K562 (cell line): ENCODE measurements around the gene PRC1. TPM values are rescaled to one million over a fixed set of nuclear protein-coding genes. Genes with fewer than 3 reads are reported as not detected.

Experiments
- ATAC-seq: fragments of 200-7000 bp; cut with Tn5 transposase; 3 replicates; pipeline ENCODE4 v1.9.1; 2020; ENCODE audit warnings: moderate library complexity
- BruUV-seq: library from RNA; stranded (reverse); fragments of 400-500 nt; replicated peaks from 2 replicates; lab custom pipeline; 2021; lab: Mats Ljungman, UMichigan
- CTCF ChIA-PET: fragments of 300-600 bp; formaldehyde crosslinking; extraction: SDS; loops from one replicate; lab custom pipeline; 2021; ENCODE audit warnings: low intra/inter-chr PET ratio; lab: Yijun Ruan, JAX
- POLR2A ChIA-PET: fragments of 300-600, 350-650 bp; sonication (Branson Sonifier 250); formaldehyde crosslinking; extraction: SDS; loops from one replicate; lab custom pipeline; 2021; ENCODE audit warnings: antibody characterized with exemption, inconsistent platforms; lab: Yijun Ruan, JAX
- DNase-seq, 4 experiments: peaks; one replicate each; pipeline versions ENCODE4 v3.0.0 to v3.0.0-alpha.2; 2011 to 2018; ENCODE audit warnings: low spot score in 3 of 4, mixed read lengths in 3 of 4; ENCODE audit errors: extremely low read depth in 1 of 4
- FAIRE-seq: peaks from 2 replicates; lab custom pipeline; 2011; peaks lifted over from hg19 to GRCh38; lab: Jason Lieb, UNC
- H2AFZ ChIP-seq: 2 replicates; pipeline ENCODE4 v1.6.0; 2011; ENCODE audit warnings: low read depth, low read length, control low read depth, inconsistent platforms
- H3K27ac ChIP-seq: fragments of 200-600 bp; 3 replicates; pipeline ENCODE4 v1.8.0; 2011; ENCODE audit warnings: low read depth, mild to moderate bottlenecking, control low read depth, inconsistent platforms, low read length, moderate library complexity, mixed read lengths; ENCODE audit errors: extremely low read depth
- H3K27me3 ChIP-seq, 2 experiments: fragments of 300-600 bp in 1 of 2; 2 replicates in 1 of 2; 3 replicates in 1 of 2; pipeline versions ENCODE4 v1.6.0 to v1.8.0; 2011; ENCODE audit warnings: inconsistent platforms in 2 of 2, low read length in 2 of 2, mild to moderate bottlenecking in 1 of 2, mixed read lengths in 1 of 2, moderate library complexity in 1 of 2; ENCODE audit not compliant: control insufficient read depth in 2 of 2, insufficient read depth in 2 of 2
- H3K36me3 ChIP-seq: fragments of 300-600 bp; 3 replicates; pipeline ENCODE4 v1.8.0; 2011; ENCODE audit warnings: mild to moderate bottlenecking, low read length, inconsistent platforms; ENCODE audit not compliant: control insufficient read depth, insufficient read depth
- H3K4me1 ChIP-seq, 2 experiments: fragments of 200-600 bp in 1 of 2; replicated peaks in 1 of 2; 2 replicates in 1 of 2; 3 replicates in 1 of 2; pipeline versions ENCODE4 v1.5.1 to v1.8.0; 2011; ENCODE audit warnings: inconsistent platforms in 2 of 2, low read length in 2 of 2, mild to moderate bottlenecking in 1 of 2, mixed read lengths in 1 of 2, moderate library complexity in 1 of 2; ENCODE audit not compliant: control insufficient read depth in 2 of 2, insufficient read depth in 2 of 2
- H3K4me2 ChIP-seq: 2 replicates; pipeline ENCODE4 v1.6.1; 2011; ENCODE audit warnings: low read length, control low read depth, inconsistent platforms, mixed read lengths; ENCODE audit not compliant: insufficient read depth
- H3K4me3 ChIP-seq: fragments of 200-600 bp; sonication (generic), shearing (Covaris generic); 2 replicates; pipeline ENCODE4 v1.5.1; 2016; ENCODE audit warnings: control low read depth, inconsistent platforms
- H3K79me2 ChIP-seq: fragments of 200-600 bp; 3 replicates; pipeline ENCODE4 v1.8.0; 2011; ENCODE audit warnings: low read length, inconsistent platforms; ENCODE audit not compliant: control insufficient read depth, insufficient read depth
- H3K9ac ChIP-seq, 2 experiments: 2 replicates each; pipeline versions ENCODE4 v1.6.0 to v1.6.1; 2011; ENCODE audit warnings: low read depth in 2 of 2, low read length in 2 of 2, control low read depth in 1 of 2, inconsistent platforms in 1 of 2, mild to moderate bottlenecking in 1 of 2, mixed read lengths in 1 of 2; ENCODE audit not compliant: insufficient read depth in 1 of 2
- H3K9me1 ChIP-seq: one replicate; pipeline ENCODE4 v1.6.0; 2011; ENCODE audit warnings: inconsistent platforms, mild to moderate bottlenecking, low read length, moderate library complexity; ENCODE audit not compliant: control insufficient read depth, insufficient read depth
- H3K9me3 ChIP-seq: replicated peaks from 2 replicates; pipeline ENCODE4 v1.5.1; 2011; ENCODE audit warnings: low read depth, low read length, inconsistent platforms; ENCODE audit not compliant: control insufficient read depth, insufficient read depth
- H4K20me1 ChIP-seq: replicated peaks from 2 replicates; pipeline ENCODE4 v1.6.1; 2011; ENCODE audit warnings: low read length, inconsistent platforms, mixed read lengths; ENCODE audit not compliant: control insufficient read depth, insufficient read depth
- ARID1B ChIP-seq: fragments of 450-650 bp; IDR thresholded peaks from 2 replicates; pipeline ENCODE4 v1.6.1; 2016; ENCODE audit warnings: antibody characterized with exemption, mild to moderate bottlenecking, inconsistent platforms
- ATF4 ChIP-seq: fragments of 450-650 bp; formaldehyde crosslinking; IDR thresholded peaks from 2 replicates; pipeline ENCODE4 v1.4.0; 2022; ENCODE audit warnings: mild to moderate bottlenecking, moderate library complexity
- EHMT2 ChIP-seq: fragments of 450-650 bp; IDR thresholded peaks from 2 replicates; pipeline ENCODE4 v1.6.1; 2018; ENCODE audit warnings: antibody characterized with exemption
- ELF1 ChIP-seq: fragments of 200-800 bp; sonication (Bioruptor generic); IDR thresholded peaks from 2 replicates; pipeline ENCODE4 v1.6.1; 2016; ENCODE audit warnings: missing genetic modification characterization, missing compliant biosample characterization
- HMBOX1 ChIP-seq: sonication (generic); IDR thresholded peaks from 2 replicates; pipeline ENCODE4 v1.6.1; 2016
- L3MBTL2 ChIP-seq: fragments of 450-650 bp; IDR thresholded peaks from 2 replicates; pipeline ENCODE4 v1.6.1; 2016; ENCODE audit warnings: mild to moderate bottlenecking, moderate library complexity
- MAFG ChIP-seq: fragments of 450-650 bp; conservative IDR thresholded peaks from 2 replicates; pipeline ENCODE4 v1.6.1; 2016; ENCODE audit warnings: missing genetic modification characterization, missing compliant biosample characterization
- MIER1 ChIP-seq: fragments of 450-650 bp; IDR thresholded peaks from 2 replicates; pipeline ENCODE4 v1.6.1; 2016; ENCODE audit warnings: antibody characterized with exemption, mild to moderate bottlenecking, low read depth
- NFE2 ChIP-seq: IDR thresholded peaks from 2 replicates; pipeline ENCODE4 v1.6.1; 2014; ENCODE audit warnings: antibody characterized with exemption, low read depth
- NFE2L1 ChIP-seq: fragments of 450-650 bp; IDR thresholded peaks from 2 replicates; pipeline ENCODE4 v1.6.1; 2016; ENCODE audit warnings: missing genetic modification characterization, low read depth, mild to moderate bottlenecking, missing compliant biosample characterization, moderate library complexity, borderline replicate concordance
- NR1H2 ChIP-seq: sonication (generic); formaldehyde crosslinking; IDR thresholded peaks from 2 replicates; pipeline ENCODE4 v1.4.0; 2020; ENCODE audit warnings: mild to moderate bottlenecking, missing genetic modification reagents
- POLR2G ChIP-seq: fragments of 200-400 bp; formaldehyde crosslinking; IDR thresholded peaks from 2 replicates; pipeline ENCODE4 v1.6.1; 2017; ENCODE audit warnings: low read depth, mild to moderate bottlenecking, antibody characterized with exemption, low read length, moderate library complexity
- PTRF ChIP-seq: fragments of 450-650 bp; IDR thresholded peaks from 2 replicates; pipeline ENCODE4 v1.6.1; 2016; ENCODE audit warnings: mild to moderate bottlenecking, missing genetic modification characterization, missing compliant biosample characterization
- RBBP5 ChIP-seq: fragments of 200-600 bp; sonication (generic); IDR thresholded peaks from 2 replicates; pipeline ENCODE4 v1.6.1; 2012; ENCODE audit warnings: borderline replicate concordance, mild to moderate bottlenecking, low read length, control low read depth, inconsistent platforms; ENCODE audit not compliant: insufficient read depth, poor library complexity, severe bottlenecking
- ZKSCAN8 ChIP-seq: fragments of 200-800 bp; sonication (Bioruptor generic); IDR thresholded peaks from 2 replicates; pipeline ENCODE4 v1.6.1; 2016; ENCODE audit warnings: missing genetic modification characterization, missing compliant biosample characterization
- ZNF639 ChIP-seq, 2 experiments: fragments of 200-800 bp in 1 of 2; sonication (Bioruptor generic) in 1 of 2; sonication (generic) in 1 of 2; formaldehyde crosslinking in 1 of 2; IDR thresholded peaks in 1 of 2; conservative IDR thresholded peaks in 1 of 2; 2 replicates each; pipeline versions ENCODE4 v1.5.0 to v1.6.1; 2016 to 2020; ENCODE audit warnings: missing compliant biosample characterization in 1 of 2, missing genetic modification characterization in 1 of 2, missing genetic modification reagents in 1 of 2
- WGBS: fragments of 100-300 bp; shearing (Covaris generic); methylation state at CpG from one replicate; pipeline ENCODE4 v1.1.6; 2016; ENCODE audit warnings: low coverage, mixed read lengths; ENCODE audit not compliant: insufficient coverage; ENCODE audit errors: missing lambda C conversion rate; 5-methylcytosine and 5-hydroxymethylcytosine counted together
- in situ Hi-C: fragments of 300-500 bp; cut with MboI; formaldehyde crosslinking; loops from 4 replicates; pipeline ENCODE4 v1.15.0; 2018; ENCODE audit warnings: inconsistent platforms, mixed read lengths
- intact Hi-C: fragments of 100-400 bp; cut with micrococcal nuclease; formaldehyde crosslinking; loops from 2 replicates; pipeline ENCODE4 v1.14.2; 2022
- polyA plus RNA-seq, 8 experiments: library from polyadenylated mRNA; depleted of rRNA in 4 of 8; stranded (reverse) in 5 of 8; unstranded in 3 of 8; fragments of >200 nt; fragmentation: Nextera tagmentation in 2 of 8; fragmentation: Illumina TruSeq in 1 of 8; extraction: Ambion mirVana in 2 of 8; extraction: Trizol in 1 of 8; gene quantifications; 2 replicates each; pipeline versions ENCODE4 v1.2.1 to v1.2.3, GENCODE V29; 2011 to 2014; ENCODE audit warnings: inconsistent platforms in 1 of 8, missing spikeins in 1 of 8
- total RNA-seq, 7 experiments: library from RNA; depleted of rRNA in 6 of 7; stranded (reverse); fragments of >200 nt in 6 of 7; fragmentation: Illumina TruSeq in 2 of 7; extraction: Trizol in 2 of 7; gene quantifications; 2 replicates each; pipeline versions ENCODE4 v1.2.1 to v1.2.3, GENCODE V29; 2011 to 2021; ENCODE audit warnings: low replicate concordance in 1 of 7
- TF ChIP-seq, protein P1 (sequence below): fragments of 250-450 bp; sonication (Bioruptor Pico); IDR thresholded peaks from 2 replicates; pipeline ENCODE4 v1.9.0; 2021; ENCODE audit warnings: mild to moderate bottlenecking, inconsistent platforms

Gene PRC1
- total and polyA plus RNA-seq, 9 of the 15 experiments (the other 6 are each of a cell fraction or from before 2014, with no cell fraction given), result 156 to 391 (median 240) TPM

DNA sequence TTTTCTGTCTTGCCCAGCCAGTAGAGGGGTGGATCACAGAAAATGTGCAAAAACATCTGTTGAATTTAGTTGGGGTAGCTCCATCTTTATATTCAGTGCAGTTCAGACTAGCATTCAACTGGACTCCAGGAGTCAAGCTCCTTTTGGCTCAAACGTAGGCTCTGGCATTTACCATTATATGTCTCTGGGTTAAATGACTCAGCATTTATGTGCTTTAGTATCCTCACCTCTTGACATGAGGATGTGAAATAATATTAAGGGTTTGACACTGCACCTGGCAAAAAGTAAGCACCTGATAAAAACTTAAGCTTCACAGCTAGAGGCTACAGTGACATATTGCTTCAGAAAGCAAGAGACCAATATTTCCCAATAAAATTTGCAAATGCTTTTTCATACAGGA is 14.8 kb downstream of the PRC1 start:
- ChIA-PET CTCF (no interaction called here), POLR2A (interaction anchor here (0.6 to 8.7 kb wide), 12 partner anchors 8 to 190 kb away, joined by 3 to 65 read pairs (median 4); partner anchors contain the start of gene RCCD1)
- peaks cover 97% of the 10 kb centered on the region for H3K36me3 ChIP-seq
- no peaks in the 10 kb centered on the region for H4K20me1 ChIP-seq
- DNase-seq, result no peak
- H3K9ac ChIP-seq, result no peak overlapping the region
- in situ Hi-C loops (no loop called here), intact Hi-C loops (no loop called here)
- no peaks in the 10 kb centered on the region for H3K27me3 ChIP-seq
- H3K4me3 ChIP-seq, result no peak overlapping the region
- H3K9me3 ChIP-seq, result no peaks in the 10 kb centered on the region
- FAIRE-seq, result no peak
- no peaks in the 10 kb centered on the region for H3K9me1 ChIP-seq
- WGBS, result 46% methylated on average over 1 of the region's 1 CpG
- ATAC-seq, result peak; percentile 40; the same call in 1 of the 3 replicates
- no peaks in the 10 kb centered on the region for H3K4me1 ChIP-seq
- H3K4me2 ChIP-seq, result no peak overlapping the region
- H3K27ac ChIP-seq, result peak overlapping the region; percentile 47; the same call in 2 of the 3 replicates
- no peak overlapping the region for H2AFZ ChIP-seq
- BruUV-seq, result no TSS peak
- H3K79me2 ChIP-seq, result peaks cover 21% of the 10 kb centered on the region
- TF ChIP-seq MIER1 (no peak), ATF4 (CRISPR knock-in tag) (no peak), HMBOX1 (no peak), ELF1 (tag) (no peak), NR1H2 (CRISPR knock-in tag) (no peak), NFE2L1 (tag) (peak; percentile 78), ZNF639 (CRISPR knock-in tag; conservative IDR thresholded peaks at IDR 0.05 in 1 of 2, IDR thresholded peaks at IDR 0.05 in 1 of 2) (no peak), ARID1B (no peak), L3MBTL2 (no peak), ZKSCAN8 (no peak), POLR2G (no peak), EHMT2 (no peak), MAFG (tag) (peak; percentile 91), PTRF (tag) (no peak), NFE2 (peak; percentile 83), RBBP5 (no peak)
- TF ChIP-seq, protein P1, sequence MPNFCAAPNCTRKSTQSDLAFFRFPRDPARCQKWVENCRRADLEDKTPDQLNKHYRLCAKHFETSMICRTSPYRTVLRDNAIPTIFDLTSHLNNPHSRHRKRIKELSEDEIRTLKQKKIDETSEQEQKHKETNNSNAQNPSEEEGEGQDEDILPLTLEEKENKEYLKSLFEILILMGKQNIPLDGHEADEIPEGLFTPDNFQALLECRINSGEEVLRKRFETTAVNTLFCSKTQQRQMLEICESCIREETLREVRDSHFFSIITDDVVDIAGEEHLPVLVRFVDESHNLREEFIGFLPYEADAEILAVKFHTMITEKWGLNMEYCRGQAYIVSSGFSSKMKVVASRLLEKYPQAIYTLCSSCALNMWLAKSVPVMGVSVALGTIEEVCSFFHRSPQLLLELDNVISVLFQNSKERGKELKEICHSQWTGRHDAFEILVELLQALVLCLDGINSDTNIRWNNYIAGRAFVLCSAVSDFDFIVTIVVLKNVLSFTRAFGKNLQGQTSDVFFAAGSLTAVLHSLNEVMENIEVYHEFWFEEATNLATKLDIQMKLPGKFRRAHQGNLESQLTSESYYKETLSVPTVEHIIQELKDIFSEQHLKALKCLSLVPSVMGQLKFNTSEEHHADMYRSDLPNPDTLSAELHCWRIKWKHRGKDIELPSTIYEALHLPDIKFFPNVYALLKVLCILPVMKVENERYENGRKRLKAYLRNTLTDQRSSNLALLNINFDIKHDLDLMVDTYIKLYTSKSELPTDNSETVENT (CRISPR knock-in tag), result no peak
